Astrocyte (in vitro differentiated cells and primary cell): Measurements from ENCODE around the gene HSPA2. TPM values are rescaled to one million over a fixed set of nuclear protein-coding genes. Genes with fewer than 3 reads are reported as not detected.

Source experiments
- DNase-seq: peaks from one replicate; pipeline ENCODE4 v3.0.0-alpha.2; 2010; ENCODE audit warnings: low read depth
- FAIRE-seq: peaks from 2 replicates; lab custom pipeline; 2011; peaks lifted over from hg19 to GRCh38; lab: Jason Lieb, UNC
- H2AFZ ChIP-seq: 2 replicates; pipeline ENCODE4 v1.6.0; 2012; ENCODE audit warnings: low read depth, low read length, inconsistent platforms
- H3K27ac ChIP-seq: 2 replicates; pipeline ENCODE4 v1.5.1; 2011; ENCODE audit warnings: low read depth, low read length, inconsistent platforms
- H3K27me3 ChIP-seq: 2 replicates; pipeline ENCODE4 v1.6.0; 2011; ENCODE audit warnings: low read length, inconsistent platforms; ENCODE audit not compliant: insufficient read depth
- H3K36me3 ChIP-seq: 2 replicates; pipeline ENCODE4 v1.5.1; 2011; ENCODE audit warnings: low read length, inconsistent platforms; ENCODE audit not compliant: insufficient read depth
- H3K4me1 ChIP-seq: 2 replicates; pipeline ENCODE4 v1.5.1; 2011; ENCODE audit warnings: low read length, inconsistent platforms; ENCODE audit not compliant: insufficient read depth
- H3K4me2 ChIP-seq: 2 replicates; pipeline ENCODE4 v1.6.0; 2012; ENCODE audit warnings: low read length, inconsistent platforms
- H3K4me3 ChIP-seq: 2 replicates; pipeline ENCODE4 v1.5.1; 2011; ENCODE audit warnings: low read depth, mild to moderate bottlenecking, low read length, inconsistent platforms; ENCODE audit not compliant: insufficient read depth
- H3K79me2 ChIP-seq: 2 replicates; pipeline ENCODE4 v1.6.0; 2012; ENCODE audit warnings: mild to moderate bottlenecking, low read length, inconsistent platforms; ENCODE audit not compliant: insufficient read depth
- H3K9ac ChIP-seq: 2 replicates; pipeline ENCODE4 v1.6.0; 2012; ENCODE audit warnings: mild to moderate bottlenecking, low read length, inconsistent platforms
- H3K9me3 ChIP-seq: 2 replicates; pipeline ENCODE4 v1.5.1; 2012; ENCODE audit warnings: low read depth, mild to moderate bottlenecking, low read length, inconsistent platforms; ENCODE audit not compliant: insufficient read depth
- H4K20me1 ChIP-seq: 2 replicates; pipeline ENCODE4 v1.6.0; 2012; ENCODE audit warnings: low read length, inconsistent platforms; ENCODE audit not compliant: insufficient read depth
- H3K27ac Mint-ChIP-seq: one replicate; pipeline ENCODE4 v1.8.0; 2021; ENCODE audit warnings: mild to moderate bottlenecking, mixed read lengths; ENCODE audit not compliant: unreplicated experiment
- H3K27me3 Mint-ChIP-seq: one replicate; pipeline ENCODE4 v1.8.0; 2021; ENCODE audit warnings: low read depth, mixed read lengths; ENCODE audit not compliant: unreplicated experiment
- H3K36me3 Mint-ChIP-seq: one replicate; pipeline ENCODE4 v1.8.0; 2021; ENCODE audit warnings: low read depth, mixed read lengths; ENCODE audit not compliant: unreplicated experiment
- H3K4me1 Mint-ChIP-seq: one replicate; pipeline ENCODE4 v1.8.0; 2021; ENCODE audit warnings: low read depth, mixed read lengths; ENCODE audit not compliant: unreplicated experiment
- H3K4me3 Mint-ChIP-seq: one replicate; pipeline ENCODE4 v1.8.0; 2021; ENCODE audit warnings: mild to moderate bottlenecking, moderate library complexity, mixed read lengths; ENCODE audit not compliant: unreplicated experiment
- H3K9me3 Mint-ChIP-seq: one replicate; pipeline ENCODE4 v1.8.0; 2021; ENCODE audit warnings: mild to moderate bottlenecking, mixed read lengths; ENCODE audit not compliant: unreplicated experiment
- EZH2 ChIP-seq: IDR thresholded peaks from 2 replicates; pipeline ENCODE4 v1.6.1; 2012; ENCODE audit warnings: mild to moderate bottlenecking, low read length, inconsistent platforms; ENCODE audit not compliant: insufficient read depth
- total RNA-seq: library from RNA; stranded (reverse); gene quantifications from 2 replicates; pipeline ENCODE4 v1.2.1, GENCODE V29; 2021
- TF ChIP-seq, protein P1 (sequence below): IDR thresholded peaks from 2 replicates; pipeline ENCODE4 v1.5.1; 2011; ENCODE audit warnings: low read depth, mild to moderate bottlenecking, inconsistent platforms, low read length, moderate library complexity; ENCODE audit not compliant: insufficient read depth

The HSPA2 gene
- total RNA-seq, 1 donor from 2014 or later: 2.8 TPM

DNA sequence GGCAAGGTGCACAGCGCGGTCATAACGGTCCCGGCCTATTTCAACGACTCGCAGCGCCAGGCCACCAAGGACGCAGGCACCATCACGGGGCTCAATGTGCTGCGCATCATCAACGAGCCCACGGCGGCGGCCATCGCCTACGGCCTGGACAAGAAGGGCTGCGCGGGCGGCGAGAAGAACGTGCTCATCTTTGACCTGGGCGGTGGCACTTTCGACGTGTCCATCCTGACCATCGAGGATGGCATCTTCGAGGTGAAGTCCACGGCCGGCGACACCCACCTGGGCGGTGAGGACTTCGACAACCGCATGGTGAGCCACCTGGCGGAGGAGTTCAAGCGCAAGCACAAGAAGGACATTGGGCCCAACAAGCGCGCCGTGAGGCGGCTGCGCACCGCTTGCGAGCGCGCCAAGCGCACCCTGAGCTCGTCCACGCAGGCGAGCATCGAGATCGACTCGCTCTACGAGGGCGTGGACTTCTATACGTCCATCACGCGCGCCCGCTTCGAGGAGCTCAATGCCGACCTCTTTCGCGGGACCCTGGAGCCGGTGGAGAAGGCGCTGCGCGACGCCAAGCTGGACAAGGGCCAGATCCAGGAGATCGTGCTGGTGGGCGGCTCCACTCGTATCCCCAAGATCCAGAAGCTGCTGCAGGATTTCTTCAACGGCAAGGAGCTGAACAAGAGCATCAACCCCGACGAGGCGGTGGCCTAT, 875 bp downstream of the HSPA2 start:
- Mint-ChIP-seq H3K4me3 (no peak overlapping the region), H3K4me1 (peaks cover 14% of the 10 kb centered on the region), H3K27me3 (no peaks in the 10 kb centered on the region), H3K27ac (no peak overlapping the region), H3K9me3 (peaks cover 6% of the 10 kb centered on the region), H3K36me3 (peaks cover 6% of the 10 kb centered on the region)
- Histone ChIP-seq H3K27me3 (peaks cover 18% of the 10 kb centered on the region), H3K9ac (peak overlapping the region; percentile 62), H3K27ac (no peak overlapping the region), H3K36me3 (no peaks in the 10 kb centered on the region), H3K9me3 (peaks cover 15% of the 10 kb centered on the region), H4K20me1 (peaks cover 9% of the 10 kb centered on the region), H3K79me2 (peaks cover 10% of the 10 kb centered on the region), H3K4me3 (peak overlapping the region; percentile 61), H2AFZ (peak overlapping the region; percentile 84), H3K4me1 (peaks cover 18% of the 10 kb centered on the region), H3K4me2 (peak overlapping the region; percentile 91)
- DNase-seq (no peak), FAIRE-seq (no peak)
- TF ChIP-seq EZH2: no peak
- TF ChIP-seq, protein P1, sequence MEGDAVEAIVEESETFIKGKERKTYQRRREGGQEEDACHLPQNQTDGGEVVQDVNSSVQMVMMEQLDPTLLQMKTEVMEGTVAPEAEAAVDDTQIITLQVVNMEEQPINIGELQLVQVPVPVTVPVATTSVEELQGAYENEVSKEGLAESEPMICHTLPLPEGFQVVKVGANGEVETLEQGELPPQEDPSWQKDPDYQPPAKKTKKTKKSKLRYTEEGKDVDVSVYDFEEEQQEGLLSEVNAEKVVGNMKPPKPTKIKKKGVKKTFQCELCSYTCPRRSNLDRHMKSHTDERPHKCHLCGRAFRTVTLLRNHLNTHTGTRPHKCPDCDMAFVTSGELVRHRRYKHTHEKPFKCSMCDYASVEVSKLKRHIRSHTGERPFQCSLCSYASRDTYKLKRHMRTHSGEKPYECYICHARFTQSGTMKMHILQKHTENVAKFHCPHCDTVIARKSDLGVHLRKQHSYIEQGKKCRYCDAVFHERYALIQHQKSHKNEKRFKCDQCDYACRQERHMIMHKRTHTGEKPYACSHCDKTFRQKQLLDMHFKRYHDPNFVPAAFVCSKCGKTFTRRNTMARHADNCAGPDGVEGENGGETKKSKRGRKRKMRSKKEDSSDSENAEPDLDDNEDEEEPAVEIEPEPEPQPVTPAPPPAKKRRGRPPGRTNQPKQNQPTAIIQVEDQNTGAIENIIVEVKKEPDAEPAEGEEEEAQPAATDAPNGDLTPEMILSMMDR: no peak

DNA sequence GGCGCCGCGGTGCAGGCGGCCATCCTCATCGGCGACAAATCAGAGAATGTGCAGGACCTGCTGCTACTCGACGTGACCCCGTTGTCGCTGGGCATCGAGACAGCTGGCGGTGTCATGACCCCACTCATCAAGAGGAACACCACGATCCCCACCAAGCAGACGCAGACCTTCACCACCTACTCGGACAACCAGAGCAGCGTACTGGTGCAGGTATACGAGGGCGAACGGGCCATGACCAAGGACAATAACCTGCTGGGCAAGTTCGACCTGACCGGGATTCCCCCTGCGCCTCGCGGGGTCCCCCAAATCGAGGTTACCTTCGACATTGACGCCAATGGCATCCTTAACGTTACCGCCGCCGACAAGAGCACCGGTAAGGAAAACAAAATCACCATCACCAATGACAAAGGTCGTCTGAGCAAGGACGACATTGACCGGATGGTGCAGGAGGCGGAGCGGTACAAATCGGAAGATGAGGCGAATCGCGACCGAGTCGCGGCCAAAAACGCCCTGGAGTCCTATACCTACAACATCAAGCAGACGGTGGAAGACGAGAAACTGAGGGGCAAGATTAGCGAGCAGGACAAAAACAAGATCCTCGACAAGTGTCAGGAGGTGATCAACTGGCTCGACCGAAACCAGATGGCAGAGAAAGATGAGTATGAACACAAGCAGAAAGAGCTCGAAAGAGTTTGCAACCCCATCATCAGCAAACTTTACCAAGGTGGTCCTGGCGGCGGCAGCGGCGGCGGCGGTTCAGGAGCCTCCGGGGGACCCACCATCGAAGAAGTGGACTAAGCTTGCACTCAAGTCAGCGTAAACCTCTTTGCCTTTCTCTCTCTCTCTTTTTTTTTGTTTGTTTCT, 1.7 kb downstream of the HSPA2 start:
- peaks cover 15% of the 10 kb centered on the region for H3K9me3 ChIP-seq
- DNase-seq (no peak), FAIRE-seq (no peak)
- H3K27ac Mint-ChIP-seq: no peak overlapping the region
- peak overlapping the region; percentile 91 for H3K4me2 ChIP-seq
- no peak overlapping the region for H3K27ac ChIP-seq
- TF ChIP-seq EZH2: peak; percentile 85
- TF ChIP-seq, protein P1: no peak
- H3K36me3 Mint-ChIP-seq: peaks cover 6% of the 10 kb centered on the region
- H4K20me1 ChIP-seq: peaks cover 9% of the 10 kb centered on the region
- peak overlapping the region; percentile 62 for H3K9ac ChIP-seq
- no peaks in the 10 kb centered on the region for H3K36me3 ChIP-seq
- H3K4me3 ChIP-seq: peak overlapping the region; percentile 61
- peak overlapping the region; percentile 84 for H2AFZ ChIP-seq
- peaks cover 6% of the 10 kb centered on the region for H3K9me3 Mint-ChIP-seq
- no peak overlapping the region for H3K4me3 Mint-ChIP-seq
- peaks cover 7% of the 10 kb centered on the region for H3K4me1 Mint-ChIP-seq
- H3K27me3 Mint-ChIP-seq: no peaks in the 10 kb centered on the region
- H3K27me3 ChIP-seq: peaks cover 18% of the 10 kb centered on the region
- H3K79me2 ChIP-seq: peaks cover 10% of the 10 kb centered on the region
- H3K4me1 ChIP-seq: peaks cover 18% of the 10 kb centered on the region
